Stimulated activated naive CD8-positive, alpha-beta T cell treated with anti-CD3 and anti-CD28 coated beads, Interleukin-15, amount 100 ng/mL, for 72 hours (primary cell): ENCODE data around the gene THRB.
A peak's percentile ranks its signal among the peaks of the same experiment; 100 is the strongest.

ENCODE experiments used
- ATAC-seq: fragments of 150-1000 bp; cut with Tn5 transposase; 2 replicates; pipeline ENCODE4 v1.10.0; 2021; ENCODE audit warnings: mild to moderate bottlenecking, moderate library complexity
- DNase-seq, 2 donors: peaks; one replicate each; pipeline ENCODE4 v3.0.0; 2021 to 2022
- H3K27ac Mint-ChIP-seq, 2 donors: one replicate each; pipeline ENCODE4 v1.8.0; 2022; ENCODE audit warnings: mild to moderate bottlenecking in 2 of 2, mixed read lengths in 2 of 2, moderate library complexity in 2 of 2
- H3K27me3 Mint-ChIP-seq: one replicate; pipeline ENCODE4 v1.8.0; 2022; ENCODE audit warnings: mixed read lengths
- H3K4me1 Mint-ChIP-seq: one replicate; pipeline ENCODE4 v1.8.0; 2022; ENCODE audit warnings: mild to moderate bottlenecking, mixed read lengths
- H3K4me3 Mint-ChIP-seq, 2 donors: one replicate each; pipeline ENCODE4 v1.8.0; 2022; ENCODE audit warnings: mild to moderate bottlenecking in 2 of 2, mixed read lengths in 2 of 2, moderate library complexity in 1 of 2
- H3K9me3 Mint-ChIP-seq, 2 donors: one replicate each; pipeline ENCODE4 v1.8.0; 2022; ENCODE audit warnings: mixed read lengths in 2 of 2

The THRB gene

DNA sequence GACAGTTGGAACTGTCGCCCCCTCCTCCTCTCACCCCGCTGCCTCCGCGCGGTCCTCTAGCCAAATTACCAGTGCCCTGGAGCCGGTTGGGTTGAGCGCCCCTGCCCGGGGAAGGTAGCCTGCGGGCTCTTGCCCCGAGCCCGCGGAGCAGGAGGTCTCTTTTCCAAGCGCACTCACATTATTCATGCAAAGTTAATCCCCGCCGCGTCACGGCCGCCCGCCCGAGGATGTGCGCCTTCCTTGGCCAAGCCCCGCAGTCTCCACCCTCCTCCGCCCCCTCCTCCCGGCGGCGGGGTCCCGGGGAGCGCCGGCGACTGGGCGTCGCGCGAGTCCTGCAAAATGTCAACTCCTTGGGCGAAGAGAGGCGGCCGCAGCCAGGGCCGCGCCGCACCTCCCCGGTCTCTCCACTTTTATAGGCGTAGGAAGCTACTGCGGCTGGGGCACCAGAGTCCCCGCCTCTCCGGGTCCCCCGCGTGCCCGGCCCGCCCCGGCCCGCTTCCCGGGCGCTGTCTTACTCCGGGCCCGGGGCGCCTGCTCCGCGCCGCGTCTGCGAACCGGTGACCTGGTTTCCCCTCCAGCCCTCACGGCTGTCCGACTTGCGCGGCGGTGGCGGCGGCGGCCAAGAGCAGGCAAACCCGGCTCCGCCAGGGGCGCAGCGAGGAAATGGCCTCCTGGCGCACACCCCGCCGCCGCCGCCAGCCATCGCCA is at the start of gene THRB:
Gene THRB (minus strand): TSS at position 233 of the 708 bp plus-strand sequence.
- ATAC-seq (peak; percentile 45), DNase-seq (no peak)
- Mint-ChIP-seq H3K9me3 (no peaks in the 10 kb centered on the region), H3K27ac (no peak within 1 kb of the TSS), H3K4me3 (peak within 1 kb of the TSS; percentile 69 to 70), H3K27me3 (peaks cover 72% of the 10 kb centered on the region), H3K4me1 (peaks cover 12% of the 10 kb centered on the region)

DNA sequence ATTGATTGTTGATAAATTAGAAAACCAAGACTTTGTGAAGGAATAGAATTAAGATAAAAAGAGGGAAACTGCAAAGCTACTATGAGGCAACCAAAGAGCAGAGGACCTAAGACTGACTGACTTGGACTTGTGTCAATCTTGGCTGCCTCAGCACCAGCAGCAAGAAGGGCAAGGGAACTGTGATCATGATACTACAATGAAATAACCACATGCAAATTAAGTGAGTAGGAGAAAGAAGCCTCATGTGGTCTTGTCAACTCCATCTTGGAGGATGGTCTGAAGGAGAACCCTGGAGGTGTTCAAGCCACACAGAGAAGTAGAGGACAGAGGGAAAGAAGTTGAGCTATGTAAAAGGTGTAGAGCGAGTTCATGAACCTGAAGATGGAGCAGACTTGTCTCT is 47.3 kb upstream of the THRB start:
- ATAC-seq = no peak
- Mint-ChIP-seq H3K27ac (no peak overlapping the region), H3K4me3 (no peak overlapping the region), H3K9me3 (no peaks in the 10 kb centered on the region), H3K27me3 (no peaks in the 10 kb centered on the region), H3K4me1 (no peaks in the 10 kb centered on the region)
- no peak for DNase-seq

DNA sequence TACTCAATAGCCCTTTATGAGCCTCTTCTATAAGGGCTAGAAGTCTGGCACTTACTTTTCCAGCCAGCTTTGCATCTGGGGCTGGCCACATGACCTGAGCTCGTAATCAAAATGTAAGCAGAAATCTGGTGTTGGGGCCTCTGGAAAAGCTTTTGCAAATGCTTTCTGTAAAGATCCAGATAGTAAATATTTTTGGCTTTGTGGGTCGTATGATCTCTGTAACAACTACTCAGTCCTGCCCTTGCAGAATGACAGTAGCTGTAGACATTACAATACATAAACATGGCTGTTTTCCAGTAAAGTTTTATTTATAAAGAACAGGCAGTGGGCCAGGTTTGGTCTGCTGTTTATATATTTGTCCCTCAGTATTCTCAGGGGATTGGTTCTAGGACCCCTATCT is 46.2 kb upstream of the THRB start:
- no peaks in the 10 kb centered on the region for H3K9me3 Mint-ChIP-seq
- no peak overlapping the region for H3K27ac Mint-ChIP-seq
- no peaks in the 10 kb centered on the region for H3K4me1 Mint-ChIP-seq
- no peak for DNase-seq
- no peak overlapping the region for H3K4me3 Mint-ChIP-seq
- ATAC-seq = no peak
- no peaks in the 10 kb centered on the region for H3K27me3 Mint-ChIP-seq

DNA sequence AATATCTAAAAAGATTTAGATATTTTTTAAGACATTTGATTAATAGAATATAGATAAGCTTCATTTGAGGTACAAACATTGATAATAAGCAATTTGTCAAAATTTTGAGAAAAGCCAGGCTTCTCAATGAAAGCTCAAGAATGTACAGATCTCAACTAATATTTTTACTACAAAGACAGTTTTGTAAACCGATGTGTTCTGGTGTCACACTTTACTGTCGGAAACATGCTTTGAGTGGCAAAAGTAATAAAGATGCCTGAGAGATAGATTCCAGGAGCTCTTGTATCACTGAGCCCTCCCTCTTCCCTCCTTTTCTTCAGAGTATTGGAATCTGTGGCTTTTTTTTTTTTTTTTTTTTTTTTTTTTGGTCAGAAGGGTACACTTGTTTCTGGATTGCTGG is 45.0 kb upstream of the THRB start:
- ATAC-seq = no peak
- H3K4me3 Mint-ChIP-seq = no peak overlapping the region
- no peaks in the 10 kb centered on the region for H3K4me1 Mint-ChIP-seq

DNA sequence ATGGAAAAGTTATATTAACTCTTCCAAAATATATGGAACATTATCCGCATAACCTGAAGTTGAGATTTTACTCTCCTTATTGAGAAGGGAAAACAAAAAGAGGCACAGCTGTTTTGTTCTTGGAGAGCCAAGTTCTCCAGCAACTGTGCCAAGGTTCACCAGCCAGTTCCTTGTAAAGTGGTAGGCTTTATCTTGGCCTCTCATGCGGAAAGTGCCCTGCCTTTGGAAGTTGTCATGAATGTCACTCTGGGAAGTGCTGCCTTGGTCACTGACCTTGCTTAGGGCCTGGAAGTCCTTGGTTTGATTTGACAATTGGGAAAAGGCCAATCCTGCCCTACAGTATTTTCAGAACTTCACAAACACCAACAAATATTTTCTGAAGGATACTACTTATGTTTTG is 44.2 kb upstream of the THRB start:
- ATAC-seq (no peak), DNase-seq (no peak)
- H3K9me3 Mint-ChIP-seq = no peaks in the 10 kb centered on the region
- H3K4me1 Mint-ChIP-seq = no peaks in the 10 kb centered on the region
- no peak overlapping the region for H3K27ac Mint-ChIP-seq
- no peak overlapping the region for H3K4me3 Mint-ChIP-seq
- peaks cover under 1% of the 10 kb centered on the region for H3K27me3 Mint-ChIP-seq

More for the DNA sequence above, 45.0 kb upstream of the THRB start:
- Mint-ChIP-seq H3K9me3 (no peaks in the 10 kb centered on the region), H3K27me3 (no peaks in the 10 kb centered on the region), H3K27ac (no peak overlapping the region)
- no peak for DNase-seq

DNA sequence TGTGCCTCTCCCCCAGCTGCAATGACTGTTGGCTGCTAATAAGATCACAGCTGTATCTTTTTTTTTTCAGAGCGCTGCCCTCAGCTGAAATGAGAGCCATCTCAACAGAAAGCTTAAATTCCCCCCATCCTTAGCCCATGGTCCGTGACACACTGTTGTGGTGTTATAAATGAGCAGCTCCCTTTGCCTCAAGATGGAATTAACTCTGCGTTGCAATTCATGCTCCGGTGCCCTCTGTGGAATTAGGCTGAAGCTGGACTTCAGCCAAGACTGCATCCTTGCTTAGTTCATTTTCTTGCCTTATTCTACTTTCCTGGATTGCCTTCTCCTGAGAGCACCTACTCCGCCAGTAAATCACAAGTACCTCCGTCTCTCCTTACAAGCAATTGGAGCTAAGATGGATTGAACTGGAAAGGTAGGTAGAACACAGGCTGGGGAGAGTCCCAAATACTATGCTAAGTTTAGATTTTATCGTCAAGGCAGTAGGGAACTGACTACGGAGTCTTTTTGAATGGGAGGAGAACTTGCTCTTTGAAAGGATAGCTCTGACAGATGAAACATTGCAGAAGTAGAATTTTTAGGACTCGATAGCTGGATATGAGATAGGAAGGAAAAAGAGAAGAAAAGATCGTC is 39.0 kb upstream of the THRB start:
- no peaks in the 10 kb centered on the region for H3K4me1 Mint-ChIP-seq
- H3K27me3 Mint-ChIP-seq = peaks cover 5% of the 10 kb centered on the region
- ATAC-seq (no peak), DNase-seq (no peak)
- no peak overlapping the region for H3K4me3 Mint-ChIP-seq
- no peaks in the 10 kb centered on the region for H3K9me3 Mint-ChIP-seq
- H3K27ac Mint-ChIP-seq = no peak overlapping the region

DNA sequence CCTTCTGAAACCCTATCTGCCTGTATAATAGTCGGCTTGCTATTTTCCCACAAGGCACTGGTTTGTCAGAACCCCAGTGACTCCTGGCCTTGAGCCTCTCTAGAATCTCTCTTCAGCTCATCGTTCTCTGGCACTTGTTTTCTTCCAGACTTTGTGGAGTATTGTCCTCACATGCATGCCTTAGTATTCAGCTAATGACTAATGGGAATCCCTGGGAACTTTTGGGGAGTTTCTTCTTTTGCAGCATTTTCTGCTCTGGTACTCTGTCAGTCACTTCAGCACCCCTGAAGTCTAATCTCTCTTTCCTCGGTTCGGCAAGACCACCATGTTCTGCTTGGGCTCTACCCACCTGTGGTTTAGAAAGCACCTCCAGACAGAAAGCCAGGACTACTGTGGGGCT is 35.8 kb upstream of the THRB start:
- H3K9me3 Mint-ChIP-seq = no peaks in the 10 kb centered on the region
- peaks cover 5% of the 10 kb centered on the region for H3K27me3 Mint-ChIP-seq
- H3K4me1 Mint-ChIP-seq = no peaks in the 10 kb centered on the region
- no peak overlapping the region for H3K4me3 Mint-ChIP-seq
- H3K27ac Mint-ChIP-seq = no peak overlapping the region
- no peak for DNase-seq
- no peak for ATAC-seq

DNA sequence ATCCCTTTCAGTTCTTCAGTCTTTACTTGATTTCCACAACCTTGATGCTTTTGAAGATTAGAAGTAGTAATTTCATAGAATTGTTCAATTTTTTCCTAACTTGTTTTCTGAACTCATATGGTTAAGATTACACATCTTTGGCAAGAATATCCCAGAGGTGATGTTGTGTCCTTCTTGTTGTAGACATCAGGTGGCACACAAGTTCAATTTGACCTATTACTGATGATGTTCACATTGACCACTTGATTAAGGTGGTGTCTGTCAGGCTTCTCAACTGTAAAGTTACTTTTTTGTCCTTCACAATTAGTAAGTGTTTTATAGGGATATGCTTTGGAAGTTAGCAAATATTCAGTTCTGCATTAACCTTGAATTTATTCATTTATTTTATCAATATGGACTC is 34.6 kb upstream of the THRB start:
- DNase-seq (no peak), ATAC-seq (no peak)
- Mint-ChIP-seq H3K27me3 (peaks cover 5% of the 10 kb centered on the region), H3K9me3 (no peaks in the 10 kb centered on the region), H3K4me1 (no peaks in the 10 kb centered on the region), H3K27ac (no peak overlapping the region), H3K4me3 (no peak overlapping the region)

DNA sequence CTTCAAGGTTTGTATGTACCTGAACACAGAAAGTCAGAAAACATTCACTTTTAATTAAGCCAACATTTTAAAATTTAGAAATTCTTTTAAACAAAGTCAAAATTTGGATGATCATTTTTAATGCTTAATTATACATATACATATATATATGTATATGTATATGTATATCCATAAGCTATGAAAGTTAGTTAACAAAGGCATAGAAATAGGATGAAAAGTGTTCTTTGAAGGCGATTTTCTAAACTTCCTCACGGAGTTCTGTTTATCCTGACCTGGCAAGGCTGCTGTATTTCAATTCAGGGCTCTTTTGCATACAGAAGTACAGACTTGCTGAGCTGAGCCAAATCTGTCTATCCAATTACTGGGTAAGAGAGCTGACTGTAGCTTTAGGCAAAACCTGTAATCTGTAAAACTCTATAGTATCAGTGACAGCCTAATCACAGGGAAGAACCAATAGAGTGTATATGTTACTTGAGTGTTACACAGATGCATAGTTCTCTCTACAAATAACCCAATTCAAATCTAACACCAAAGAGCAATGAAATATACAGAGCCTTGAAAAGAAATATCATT is 32.1 kb upstream of the THRB start:
- H3K27ac Mint-ChIP-seq = no peak overlapping the region

DNA sequence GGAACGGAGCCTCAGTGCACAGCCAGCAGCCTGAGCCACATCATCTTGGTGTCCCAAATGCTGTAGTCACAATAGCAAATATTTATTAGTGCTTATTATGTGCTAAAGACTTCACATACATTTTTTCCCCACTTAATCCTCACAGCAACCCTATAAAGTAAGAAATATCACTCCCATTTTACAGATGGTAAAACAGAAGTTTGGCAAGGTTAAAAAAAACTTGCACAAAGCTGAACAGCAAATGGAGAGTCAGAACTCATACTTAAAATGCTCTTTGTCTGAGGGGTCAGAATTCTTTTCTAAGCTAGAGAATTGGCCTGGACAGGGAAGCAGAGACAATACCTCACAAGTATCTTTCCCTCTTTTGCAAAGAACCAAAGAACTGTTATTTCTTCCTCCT is 30.9 kb upstream of the THRB start:
- Mint-ChIP-seq H3K27ac (no peak overlapping the region), H3K27me3 (peaks cover 28% of the 10 kb centered on the region), H3K4me3 (no peak overlapping the region), H3K9me3 (no peaks in the 10 kb centered on the region), H3K4me1 (peaks cover 6% of the 10 kb centered on the region)
- ATAC-seq (no peak), DNase-seq (no peak)

More for the DNA sequence above, 32.1 kb upstream of the THRB start:
- Mint-ChIP-seq H3K4me3 (no peak overlapping the region), H3K9me3 (no peaks in the 10 kb centered on the region), H3K27me3 (peaks cover 20% of the 10 kb centered on the region), H3K4me1 (no peaks in the 10 kb centered on the region)
- ATAC-seq (no peak), DNase-seq (no peak)

DNA sequence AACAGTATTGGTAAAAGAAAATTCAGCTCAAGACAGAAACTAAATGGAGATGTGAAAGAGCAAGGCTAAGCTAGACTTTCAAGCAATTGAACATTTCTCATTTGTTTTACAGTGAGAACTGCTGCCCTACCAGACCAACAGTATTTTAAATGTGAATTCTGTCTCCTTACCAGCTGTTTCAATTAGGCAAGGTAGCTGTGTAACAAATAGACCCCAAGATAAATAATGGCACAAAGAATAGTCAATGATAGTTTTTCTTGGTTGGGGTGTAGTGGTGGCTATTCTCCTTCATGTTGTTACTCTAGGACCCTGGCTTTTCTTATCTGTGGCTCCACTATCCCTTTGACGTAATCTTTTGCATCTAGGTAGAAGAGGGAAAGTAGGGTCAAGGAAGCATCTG is 30.4 kb upstream of the THRB start:
- Mint-ChIP-seq H3K9me3 (no peaks in the 10 kb centered on the region), H3K4me3 (no peak overlapping the region), H3K4me1 (peaks cover 6% of the 10 kb centered on the region), H3K27me3 (peaks cover 33% of the 10 kb centered on the region), H3K27ac (no peak overlapping the region)
- ATAC-seq (no peak), DNase-seq (no peak)

DNA sequence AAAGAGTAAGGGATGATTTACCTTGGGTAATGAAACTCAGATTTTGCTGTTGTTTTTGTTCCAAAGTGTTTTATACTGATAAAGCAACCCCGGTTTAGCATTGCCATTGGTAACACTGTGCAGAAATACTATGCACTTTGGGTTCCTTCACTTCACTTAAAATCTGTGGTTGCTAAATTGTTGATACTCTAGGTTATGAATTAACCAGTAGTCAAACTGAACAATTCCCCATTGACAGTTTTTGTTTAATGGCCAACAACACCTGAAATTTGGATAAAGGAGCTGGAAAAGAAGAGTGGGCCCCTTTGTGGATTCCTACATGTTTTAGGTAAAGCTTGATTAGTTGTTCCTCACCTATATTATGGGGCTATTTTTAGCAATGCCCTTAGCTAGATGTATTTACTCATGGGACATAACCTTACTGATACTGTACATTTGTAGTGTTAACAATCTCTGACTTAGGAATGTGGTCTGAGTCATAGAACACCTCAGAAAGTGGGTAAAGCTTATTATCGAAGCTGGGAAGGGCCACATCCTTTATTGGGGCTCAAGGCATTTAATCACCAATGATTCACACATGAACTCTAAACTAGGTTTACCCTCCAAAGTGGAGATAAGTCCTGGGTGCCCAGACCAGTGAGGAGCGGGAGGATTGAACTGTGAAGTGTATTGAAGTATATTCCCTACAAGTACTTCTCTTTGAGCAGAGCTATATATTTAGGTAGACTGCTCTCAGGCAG is 29.5 kb upstream of the THRB start:
- Mint-ChIP-seq H3K27ac (no peak overlapping the region), H3K27me3 (peaks cover 42% of the 10 kb centered on the region), H3K9me3 (no peaks in the 10 kb centered on the region), H3K4me3 (no peak overlapping the region), H3K4me1 (peaks cover 6% of the 10 kb centered on the region)
- no peak for DNase-seq
- no peak for ATAC-seq

DNA sequence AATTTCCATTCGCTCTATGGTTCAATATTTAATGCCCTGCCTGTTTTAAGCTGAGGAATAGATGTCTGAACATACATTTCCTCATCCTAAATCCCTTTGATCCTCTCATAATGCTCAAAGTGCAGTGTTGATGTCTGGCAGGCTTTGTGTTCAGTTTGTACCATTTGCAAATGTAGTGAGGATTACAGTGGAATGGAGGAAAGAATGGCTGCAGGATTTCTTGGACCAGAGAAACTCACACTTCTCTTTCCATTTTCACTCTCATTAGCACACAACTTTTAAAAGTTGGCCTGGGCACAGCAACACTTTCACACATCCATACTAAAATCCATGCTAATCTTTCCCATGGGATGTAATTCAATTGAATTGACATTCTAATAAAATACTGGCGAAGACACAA is 28.6 kb upstream of the THRB start:
- DNase-seq (no peak), ATAC-seq (no peak)
- no peak overlapping the region for H3K27ac Mint-ChIP-seq
- no peaks in the 10 kb centered on the region for H3K9me3 Mint-ChIP-seq
- H3K4me1 Mint-ChIP-seq = peaks cover 6% of the 10 kb centered on the region
- H3K27me3 Mint-ChIP-seq = peaks cover 50% of the 10 kb centered on the region
- H3K4me3 Mint-ChIP-seq = no peak overlapping the region

DNA sequence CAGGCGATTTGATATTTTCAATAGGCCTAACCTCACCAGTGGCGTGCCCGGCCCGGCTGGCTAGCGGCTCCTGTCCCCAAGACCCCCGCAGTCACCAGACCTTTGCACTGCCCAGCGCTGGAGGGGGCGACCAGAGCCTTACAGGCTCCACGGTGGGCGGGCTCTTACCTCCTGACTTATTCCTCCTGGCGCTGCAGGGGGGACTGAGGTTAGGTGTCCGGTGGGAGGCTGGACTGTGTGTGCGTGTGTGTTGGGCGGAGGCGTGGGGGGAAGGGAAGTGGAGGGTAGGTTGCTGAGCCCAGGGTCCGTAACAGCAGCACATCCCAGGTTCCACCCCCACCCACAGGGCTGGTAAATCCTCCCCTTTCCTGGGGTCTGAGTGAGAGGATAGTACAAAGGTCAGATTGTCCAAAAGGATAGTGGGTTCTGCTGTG is 27.5 kb upstream of the THRB start:
- ATAC-seq (no peak), DNase-seq (no peak)
- Mint-ChIP-seq H3K9me3 (no peaks in the 10 kb centered on the region), H3K27ac (no peak overlapping the region), H3K4me3 (peak overlapping the region in 1 of 2 donors; percentile 39), H3K4me1 (peaks cover 6% of the 10 kb centered on the region), H3K27me3 (peaks cover 50% of the 10 kb centered on the region)

DNA sequence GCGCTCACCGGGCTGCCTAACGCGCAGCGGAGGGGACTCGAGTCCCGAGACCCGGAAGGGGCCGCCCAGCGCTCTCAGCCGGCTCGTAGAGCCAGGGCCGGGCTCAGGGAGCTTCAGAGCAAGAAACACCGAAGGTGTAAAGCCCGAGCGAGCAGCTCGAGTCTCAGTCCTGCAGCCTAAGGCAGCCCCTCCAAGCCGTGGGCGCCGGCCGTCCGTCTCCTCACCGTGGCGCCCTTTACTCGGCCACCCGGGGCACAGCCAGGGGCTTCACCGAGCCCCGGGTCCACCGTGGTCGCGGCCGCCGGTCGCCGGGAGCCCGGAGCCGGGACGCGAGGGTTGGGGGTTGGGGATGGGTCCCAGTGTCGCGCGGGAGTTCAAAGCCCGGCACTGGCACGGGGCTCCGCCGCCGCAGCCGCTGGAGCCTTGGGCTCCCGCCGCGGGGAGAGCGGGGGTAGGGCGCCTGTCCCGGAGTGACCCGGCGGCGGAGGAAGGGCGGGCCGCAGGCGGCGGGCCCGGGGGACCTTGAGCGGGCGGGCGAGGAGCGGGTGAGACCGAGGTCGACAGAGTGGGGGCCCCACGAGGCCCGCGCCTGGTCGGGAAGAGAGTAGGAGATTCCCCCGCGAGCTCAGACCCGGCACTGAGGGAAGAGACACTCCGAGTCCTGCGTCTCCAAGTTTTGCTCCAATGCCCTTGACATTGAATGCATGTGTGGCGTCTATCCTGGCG is 26.9 kb upstream of the THRB start:
- Mint-ChIP-seq H3K4me1 (peaks cover 6% of the 10 kb centered on the region), H3K9me3 (no peaks in the 10 kb centered on the region)

More for the DNA sequence above, 26.9 kb upstream of the THRB start:
- ATAC-seq (peak; percentile 59), DNase-seq (no peak)
- peaks cover 50% of the 10 kb centered on the region for H3K27me3 Mint-ChIP-seq
- H3K4me3 Mint-ChIP-seq = peak overlapping the region in 1 of 2 donors; percentile 39
- H3K27ac Mint-ChIP-seq = no peak overlapping the region
